ENCODE measurements around the gene KLHL35. TPM values are rescaled to one million over a fixed set of nuclear protein-coding genes. Genes with fewer than 3 reads are reported as not detected.

KLHL35 gene
- total and polyA plus RNA-seq, 2 experiments from 2014 or later, result 0.10 to 0.28 TPM

GRCh38 chr11:75476739-75477613 is 44.0 kb upstream of the KLHL35 start:
- no peaks in the 10 kb centered on the region for H3K27me3 ChIP-seq (ENCODE audit: insufficient read depth)
- H2AFZ ChIP-seq, result no peak overlapping the region
- Mint-ChIP-seq H3K27me3 (ENCODE audit: insufficient read depth, low read depth, poor library complexity) (peaks cover 10% of the 10 kb centered on the region), H3K27ac (no peak overlapping the region), H3K9me3 (no peaks in the 10 kb centered on the region), H3K4me3 (no peak overlapping the region), H3K36me3 (ENCODE audit: low read depth) (no peaks in the 10 kb centered on the region; the same call in 2 of the 3 replicates), H3K4me1 (peaks cover 26% of the 10 kb centered on the region)
- H3K79me2 ChIP-seq (replicated peaks; ENCODE audit: insufficient read depth), result no peaks in the 10 kb centered on the region
- H3F3A ChIP-seq (replicated peaks; ENCODE audit: low read depth), result no peaks in the 10 kb centered on the region
- H3K4me1 ChIP-seq (ENCODE audit: insufficient read depth), result peaks cover 5% of the 10 kb centered on the region; the same call in 1 of the 2 replicates
- no peak overlapping the region for H3K27ac ChIP-seq (ENCODE audit: low read depth)
- H3K4me2 ChIP-seq, result no peak overlapping the region
- no peaks in the 10 kb centered on the region for H4K20me1 ChIP-seq (replicated peaks; ENCODE audit: insufficient read depth)
- ATAC-seq (peak; percentile 6; the same call in 2 of the 3 replicates), DNase-seq (ENCODE audit: low spot score) (no peak)
- no peaks in the 10 kb centered on the region for H3K36me3 ChIP-seq (ENCODE audit: insufficient read depth)
- no peaks in the 10 kb centered on the region for H3K9me2 ChIP-seq (ENCODE audit: insufficient read depth)
- TF ChIP-seq NANOG (IDR thresholded peaks at IDR 0.05; ENCODE audit: borderline replicate concordance), result no peak
- TF ChIP-seq ZNF331 (CRISPR knock-in tag; IDR thresholded peaks at IDR 0.05; ENCODE audit: low read depth), result no peak
- no peak for TF ChIP-seq JUNB (IDR thresholded peaks at IDR 0.05; ENCODE audit: unreplicated experiment)
- no peak for TF ChIP-seq CTCF (conservative IDR thresholded peaks at IDR 0.05; ENCODE audit: low read depth in 2 of 2)
- no peak for TF ChIP-seq ZNF462 (CRISPR knock-in tag; IDR thresholded peaks at IDR 0.05)
- no peak for TF ChIP-seq ZNF114 (CRISPR knock-in tag; IDR thresholded peaks at IDR 0.05)
- no peak for TF ChIP-seq REST (IDR thresholded peaks at IDR 0.05; ENCODE audit: unreplicated experiment)
- no peak for TF ChIP-seq STAT1 (IDR thresholded peaks at IDR 0.05; ENCODE audit: unreplicated experiment)
- TF ChIP-seq ETS1 (IDR thresholded peaks at IDR 0.05), result no peak
- TF ChIP-seq CREB1 (CRISPR knock-in tag; IDR thresholded peaks at IDR 0.05; ENCODE audit: low read depth), result no peak
- TF ChIP-seq EZH2 (IDR thresholded peaks at IDR 0.05; ENCODE audit: low read depth, unreplicated experiment), result no peak
- TF ChIP-seq EZH2phosphoT487 (IDR thresholded peaks at IDR 0.05; ENCODE audit: unreplicated experiment), result no peak
- TF ChIP-seq POLR2AphosphoS5 (IDR thresholded peaks at IDR 0.05; ENCODE audit: low read depth), result no peak
- H3K4me3 ChIP-seq, result no peak overlapping the region

Measured in GM23338 (cell line).